Renal cortex interstitium (tissue), 15 donors: ENCODE results near the gene TSBP1. TPM values are rescaled to one million over a fixed set of nuclear protein-coding genes. Genes with fewer than 3 reads are reported as not detected.

Source experiments
- DNase-seq, 11 donors: peaks; one replicate each; pipeline ENCODE4 v3.0.0-alpha.2; 2013; ENCODE audit warnings: low read depth in 9 of 11, low spot score in 4 of 11; ENCODE audit errors: extremely low read depth in 1 of 11
- long read RNA-seq, 16 experiments: transcript quantifications; one replicate each; lab custom pipeline, GENCODE V29; 2026
- polyA plus RNA-seq, 3 donors: library from polyadenylated mRNA; unstranded; fragments of 120-200 nt; gene quantifications; one replicate each; pipeline ENCODE4 v1.2.1, GENCODE V29; 2013; ENCODE audit not compliant: insufficient read length in 3 of 3

The TSBP1 gene, protein sequence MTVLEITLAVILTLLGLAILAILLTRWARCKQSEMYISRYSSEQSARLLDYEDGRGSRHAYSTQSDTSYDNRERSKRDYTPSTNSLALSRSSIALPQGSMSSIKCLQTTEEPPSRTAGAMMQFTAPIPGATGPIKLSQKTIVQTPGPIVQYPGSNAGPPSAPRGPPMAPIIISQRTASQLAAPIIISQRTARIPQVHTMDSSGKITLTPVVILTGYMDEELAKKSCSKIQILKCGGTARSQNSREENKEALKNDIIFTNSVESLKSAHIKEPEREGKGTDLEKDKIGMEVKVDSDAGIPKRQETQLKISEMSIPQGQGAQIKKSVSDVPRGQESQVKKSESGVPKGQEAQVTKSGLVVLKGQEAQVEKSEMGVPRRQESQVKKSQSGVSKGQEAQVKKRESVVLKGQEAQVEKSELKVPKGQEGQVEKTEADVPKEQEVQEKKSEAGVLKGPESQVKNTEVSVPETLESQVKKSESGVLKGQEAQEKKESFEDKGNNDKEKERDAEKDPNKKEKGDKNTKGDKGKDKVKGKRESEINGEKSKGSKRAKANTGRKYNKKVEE
- under 1 TPM; 0.13 to 0.34 (median 0.20) TPM for polyA plus RNA-seq
- long read RNA-seq, donor 1, result 0 reads
- long read RNA-seq, donor 2, result 0 reads
- long read RNA-seq, donor 3, result 0 reads
- long read RNA-seq, donor 4, result 0 reads
- long read RNA-seq, donor 5, result 0 reads
- long read RNA-seq, donor 6, result 0 reads
- long read RNA-seq, donor 7, partial matches to known transcripts, result 16 of 16 reads
- long read RNA-seq, donor 7, other reads (novel, unspliced or antisense), result 0 of 16 reads
- long read RNA-seq, donor 8, result 0 reads
- long read RNA-seq, donor 9, result 0 reads
- long read RNA-seq, donor 10, result 0 reads
- long read RNA-seq, donor 11, result 0 reads
- long read RNA-seq, donor 12, result 0 reads
- long read RNA-seq, donor 13, result 0 reads
- long read RNA-seq, donor 14, result 0 reads
- long read RNA-seq, donor 15, result 0 reads
- long read RNA-seq, donor 16, result 0 reads

DNA sequence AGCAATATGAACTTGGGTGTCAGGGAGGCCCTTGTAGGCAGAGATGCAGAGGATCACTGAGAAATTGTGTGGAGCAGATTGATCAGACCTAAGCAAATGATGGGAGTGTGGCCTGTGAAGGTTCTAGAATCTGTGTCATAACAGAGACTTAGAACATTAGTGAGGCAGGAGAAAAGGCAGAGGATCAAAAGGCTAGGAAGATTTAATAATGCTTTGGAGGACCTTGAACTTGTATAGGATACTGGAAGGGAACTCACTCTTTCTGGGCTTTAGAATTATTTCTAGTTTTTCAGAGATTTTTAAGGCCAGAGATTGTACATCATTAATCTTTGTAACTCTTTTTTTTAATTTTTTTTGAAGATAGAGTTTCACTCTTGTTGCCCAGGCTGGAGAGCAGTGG is at the start of gene TSBP1:
Gene TSBP1, minus strand, starts transcription at position 101 of the 400 bp plus-strand sequence. CDS start 197 bp downstream, outside the sequence.
- DNase-seq, result no peak

DNA sequence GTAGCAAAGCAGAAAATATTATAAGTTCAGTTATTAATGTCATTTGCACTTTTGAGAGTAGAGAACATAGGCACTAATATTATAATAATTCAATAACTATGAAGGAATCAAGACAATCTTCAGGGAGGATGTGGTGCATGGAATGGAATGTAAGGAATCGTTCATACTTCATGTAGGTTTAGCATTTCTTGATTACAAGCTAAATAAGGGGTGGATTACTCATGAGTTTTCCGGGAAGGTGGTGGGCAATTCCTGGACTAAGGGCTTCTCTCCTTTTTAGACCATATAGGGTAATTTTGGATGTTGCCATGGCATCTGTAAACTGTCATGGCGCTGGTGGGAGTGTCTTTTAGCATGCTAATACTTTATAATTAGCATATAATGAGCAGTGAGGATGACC is 44.3 kb upstream of the TSBP1 start:
- DNase-seq, result no peak

DNA sequence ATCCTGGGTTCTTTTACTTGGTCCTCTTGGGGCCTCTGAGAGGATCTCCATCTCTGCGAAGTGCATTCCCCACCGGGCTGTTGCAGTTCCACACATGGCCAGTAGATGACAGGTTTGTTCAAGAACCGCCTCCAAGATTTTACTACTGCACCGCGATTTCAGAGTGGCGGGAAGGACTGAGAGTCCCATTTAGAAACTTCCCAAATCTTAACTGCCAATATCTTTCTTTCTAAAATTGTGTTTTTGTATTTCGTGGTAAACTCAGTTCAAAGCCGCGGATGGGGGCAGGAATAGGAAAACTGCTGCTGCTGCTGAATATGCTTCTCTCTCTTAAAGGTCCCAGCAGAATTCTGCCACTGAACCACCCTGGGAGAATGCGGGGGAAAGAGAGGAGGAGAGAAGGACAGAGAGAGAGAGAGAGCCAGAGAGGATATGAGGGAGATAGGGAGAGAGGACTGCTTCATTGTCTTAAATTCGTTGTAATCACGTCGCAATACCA is 43.9 kb upstream of the TSBP1 start:
- DNase-seq, result peak; percentile 48 to 78 (median 58)

DNA sequence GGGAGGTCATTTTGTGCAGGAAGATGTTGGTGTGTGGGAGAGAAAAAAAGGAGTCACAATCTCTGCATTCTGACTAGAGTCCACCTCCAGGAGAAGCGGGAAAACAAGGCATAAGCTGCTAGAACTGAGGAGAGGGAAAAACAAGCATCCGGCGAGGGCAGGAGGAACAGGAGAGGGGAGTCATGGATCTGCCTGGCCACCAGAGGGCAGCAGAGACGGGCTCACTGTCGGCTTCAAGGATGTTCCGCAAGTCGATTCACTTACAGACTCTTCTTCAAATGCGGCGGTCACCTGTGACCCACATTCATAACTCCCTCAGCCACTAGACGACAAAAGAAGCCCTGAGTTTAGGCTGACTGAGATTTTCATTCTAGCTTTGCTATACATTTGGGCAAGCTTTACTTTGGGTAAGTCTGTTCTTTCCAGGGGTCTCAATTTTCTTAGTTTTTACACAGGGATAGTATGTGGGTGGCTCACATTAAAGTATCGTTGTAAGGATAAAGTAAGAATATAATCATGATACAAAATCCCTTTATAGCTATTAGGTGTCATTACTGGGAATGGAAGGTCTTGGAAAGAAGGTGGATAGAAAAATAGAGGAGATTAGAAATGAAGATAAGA is 41.8 kb upstream of the TSBP1 start:
- DNase-seq, result peak in 10 of 11 donors; percentile 46 to 77 (median 70)

DNA sequence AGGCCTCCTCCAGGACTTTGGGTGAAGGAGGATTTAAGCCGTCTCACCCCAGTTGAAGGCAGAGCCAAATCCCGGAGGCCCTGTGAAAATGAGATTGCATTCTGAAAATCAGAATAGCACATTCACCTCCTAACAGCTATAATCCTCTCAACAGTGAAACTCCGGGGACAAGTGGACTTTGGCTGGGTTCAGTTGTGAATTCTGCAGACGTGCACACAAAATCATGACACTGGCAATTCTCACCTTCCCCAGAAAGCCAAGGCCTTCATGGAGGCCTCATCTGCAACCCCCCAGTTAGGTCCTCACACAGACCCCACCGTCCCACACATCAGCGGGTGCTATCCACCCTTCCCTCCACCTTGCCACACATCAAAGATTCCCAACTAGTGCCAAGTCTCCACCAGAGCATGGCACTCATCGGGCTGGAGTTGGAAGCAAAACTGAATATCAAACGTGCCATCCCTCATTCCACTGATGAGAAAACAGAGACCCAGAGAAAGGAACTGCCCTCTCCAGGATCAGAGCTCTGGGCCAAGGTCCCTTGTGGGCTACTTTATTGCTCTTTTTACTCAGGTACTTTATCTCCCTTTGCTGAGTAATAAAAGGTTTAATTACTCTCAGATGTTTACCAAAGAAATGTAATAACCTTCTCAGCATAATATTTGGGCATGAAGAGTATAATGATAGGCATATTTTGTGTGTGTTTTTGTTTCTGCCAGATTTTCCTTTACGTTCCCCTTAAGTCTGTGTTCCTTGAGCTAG is 40.0 kb upstream of the TSBP1 start:
- no peak for DNase-seq

DNA sequence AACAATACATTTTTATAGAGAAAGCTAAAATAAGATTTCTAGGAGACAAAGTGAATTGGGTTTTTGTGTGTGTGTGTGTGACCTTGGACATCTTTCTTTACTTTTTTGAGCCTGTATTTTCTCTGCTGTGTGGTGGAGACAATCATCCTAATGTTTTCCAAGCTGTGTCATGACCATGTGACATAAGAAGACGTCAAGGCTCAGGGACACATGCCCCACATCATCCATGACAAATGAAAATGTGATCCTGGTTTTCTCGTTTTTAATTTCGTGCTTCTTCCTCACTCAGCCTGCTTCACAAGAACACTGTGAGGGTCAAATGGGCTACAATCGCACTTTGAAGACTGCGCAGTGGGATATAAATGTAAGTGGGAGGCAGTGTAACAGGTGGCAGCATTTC is 39.2 kb upstream of the TSBP1 start:
- DNase-seq, result no peak

DNA sequence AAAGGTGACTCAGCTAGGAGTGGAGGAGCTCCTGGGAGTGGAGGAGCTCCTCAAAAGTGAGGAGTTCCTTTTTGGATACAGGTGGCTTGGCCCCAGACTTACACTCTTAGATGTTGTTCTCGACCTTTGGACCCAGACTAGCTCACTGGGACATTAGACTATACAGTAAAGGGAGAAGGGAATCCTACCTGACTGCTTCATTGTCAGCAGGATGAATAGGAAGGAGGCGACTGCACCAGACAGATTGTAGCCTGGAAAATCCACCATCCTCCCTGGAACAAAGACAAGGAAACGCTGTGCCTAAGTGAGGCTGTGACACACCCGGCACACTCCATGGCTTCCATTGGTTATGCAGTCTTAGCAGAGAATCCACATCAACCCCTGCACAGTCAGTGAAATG is 35.2 kb upstream of the TSBP1 start, which contains the start of gene BTNL2:
Gene BTNL2, minus strand, starts transcription at position 325 of the 400 bp plus-strand sequence. Its CDS starts 58 bp downstream, at position 267.
- no peak for DNase-seq

DNA sequence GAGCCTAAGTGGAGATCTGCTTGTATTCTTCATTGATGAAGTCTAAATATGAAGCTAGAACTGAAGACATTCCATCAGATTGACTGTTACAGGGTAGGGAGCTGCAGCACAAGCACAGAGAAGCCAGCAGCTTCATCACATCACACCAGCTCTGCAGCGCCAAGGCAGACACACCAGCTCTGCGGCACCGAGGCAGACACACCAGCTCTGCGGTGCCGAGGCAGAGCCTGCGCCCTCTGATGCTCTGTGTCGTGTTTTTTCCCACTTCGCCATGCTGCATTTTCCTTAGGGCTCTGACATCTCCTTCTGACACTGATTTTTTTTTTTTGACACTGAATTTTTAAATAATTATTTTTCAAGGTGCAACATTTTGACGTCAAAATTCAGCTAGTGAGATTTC is 34.5 kb upstream of the TSBP1 start:
- no peak for DNase-seq

DNA sequence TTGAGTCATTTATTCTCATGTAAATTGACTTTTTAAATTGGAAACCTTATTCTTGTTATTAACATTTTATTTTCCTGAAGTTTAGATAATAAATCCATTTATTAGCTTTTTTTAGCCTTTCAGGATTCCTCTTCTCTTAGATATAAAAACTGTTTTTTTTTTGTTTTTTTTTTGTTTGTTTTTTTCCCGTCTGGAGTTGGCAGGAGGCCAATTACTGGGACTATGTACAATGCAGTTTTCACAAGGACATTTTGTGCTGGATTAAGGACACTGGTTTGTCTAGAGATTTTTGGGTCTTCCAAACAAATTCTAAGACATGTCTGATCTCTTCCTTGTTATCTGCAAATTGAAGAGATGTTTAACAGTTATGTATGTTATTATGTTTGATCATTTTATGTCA is 34.0 kb upstream of the TSBP1 start:
- no peak for DNase-seq

DNA sequence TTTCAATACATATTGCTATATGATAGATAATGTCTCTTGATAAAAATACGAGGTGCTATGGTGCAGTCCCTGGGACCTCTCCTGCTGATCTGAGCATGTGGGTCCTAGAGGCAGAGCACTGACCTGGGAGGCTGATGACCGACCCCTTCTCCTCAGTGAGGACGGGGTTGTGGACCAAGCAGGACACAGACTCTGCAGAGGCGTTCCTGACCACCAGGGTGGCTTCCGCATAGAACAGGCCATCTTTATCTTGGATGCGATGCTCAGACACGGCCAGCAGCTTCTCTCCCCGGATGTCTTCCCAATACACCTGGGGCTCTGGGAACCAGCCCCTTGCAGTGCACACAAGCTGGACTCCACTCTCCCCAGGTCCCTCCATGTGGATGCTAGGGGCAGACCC is 31.1 kb upstream of the TSBP1 start:
- DNase-seq, result no peak

DNA sequence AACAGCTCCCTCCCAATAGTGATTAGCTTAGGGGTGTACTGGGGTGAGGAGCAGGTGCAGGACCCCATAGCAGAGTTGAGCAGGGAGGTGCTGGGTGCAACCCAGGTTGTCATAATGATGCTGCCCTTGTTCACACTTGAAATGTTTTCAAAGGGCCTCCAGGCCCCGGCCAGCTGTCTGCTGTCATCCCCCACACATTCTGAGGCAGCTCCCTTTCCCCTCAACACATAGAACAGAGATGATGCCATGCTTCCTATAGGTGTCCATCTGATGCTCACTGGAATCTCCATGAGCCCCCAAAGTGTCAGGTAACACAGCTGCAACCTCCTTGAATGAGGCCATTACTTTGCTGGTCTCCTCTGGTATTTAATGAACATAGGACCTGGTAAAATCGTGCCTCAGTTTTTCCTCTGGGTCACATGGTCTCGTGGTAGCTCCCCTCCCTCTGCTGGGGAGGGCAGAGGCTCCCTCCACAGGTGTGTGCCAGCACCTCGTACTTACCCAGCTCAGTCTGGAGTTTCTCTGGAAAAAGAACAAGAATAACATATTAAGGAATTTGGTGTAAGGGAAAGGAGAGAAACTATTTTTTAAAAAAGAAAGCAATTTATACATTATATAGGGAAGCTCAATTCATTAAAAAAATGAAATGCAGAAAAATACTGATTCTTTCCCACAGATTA is 29.7 kb upstream of the TSBP1 start:
- DNase-seq, result no peak

DNA sequence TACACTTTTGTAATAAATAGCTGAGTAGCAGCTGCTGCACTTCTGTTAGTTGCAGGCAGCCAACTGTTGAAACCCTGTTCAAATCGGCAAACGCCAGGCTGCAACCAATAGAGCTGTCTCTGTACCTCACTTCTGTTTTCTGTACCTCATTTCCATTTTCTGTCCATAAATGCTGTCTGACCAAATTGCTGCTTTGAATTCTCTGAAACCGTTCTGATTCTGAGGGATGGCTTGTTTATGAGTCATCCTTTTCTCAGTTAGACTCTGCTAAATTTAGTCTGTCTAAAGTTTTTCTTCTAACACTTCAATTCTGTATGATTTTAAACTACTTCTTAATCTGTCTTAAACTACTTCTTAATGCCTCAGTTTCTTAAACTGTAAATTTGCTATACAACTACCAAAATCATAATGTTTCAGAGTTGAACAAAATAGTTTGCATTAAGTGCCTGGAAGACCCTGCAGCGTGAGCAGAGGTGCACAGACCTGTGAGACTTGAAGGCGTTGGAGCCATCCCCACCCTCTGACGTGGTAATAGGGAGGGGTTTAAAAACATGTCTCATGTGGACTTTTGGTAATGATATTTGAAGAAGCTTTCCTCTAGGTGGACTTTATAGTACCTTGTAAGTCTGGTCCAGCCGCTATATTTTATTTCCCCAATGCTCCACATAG is 25.7 kb upstream of the TSBP1 start:
- DNase-seq, result no peak

DNA sequence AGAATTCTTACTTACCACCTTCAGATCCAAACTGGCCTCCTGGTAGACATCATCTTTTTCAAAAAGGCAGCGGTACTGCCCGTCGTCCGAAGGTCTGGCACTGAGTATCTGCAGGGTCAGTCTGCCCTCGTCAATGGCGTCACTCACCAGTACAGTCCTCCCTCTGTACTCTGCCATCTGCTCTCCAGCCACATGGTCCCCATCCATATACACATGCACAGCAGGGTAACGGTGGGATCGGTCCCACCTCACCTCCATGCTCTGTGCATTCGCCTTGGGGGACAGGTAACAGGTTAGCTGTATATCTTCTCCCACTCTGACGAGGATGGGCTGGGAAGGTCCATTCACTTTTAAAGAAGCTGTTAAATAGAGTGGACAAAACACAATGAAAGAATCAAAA is 24.3 kb upstream of the TSBP1 start:
- no peak for DNase-seq

DNA sequence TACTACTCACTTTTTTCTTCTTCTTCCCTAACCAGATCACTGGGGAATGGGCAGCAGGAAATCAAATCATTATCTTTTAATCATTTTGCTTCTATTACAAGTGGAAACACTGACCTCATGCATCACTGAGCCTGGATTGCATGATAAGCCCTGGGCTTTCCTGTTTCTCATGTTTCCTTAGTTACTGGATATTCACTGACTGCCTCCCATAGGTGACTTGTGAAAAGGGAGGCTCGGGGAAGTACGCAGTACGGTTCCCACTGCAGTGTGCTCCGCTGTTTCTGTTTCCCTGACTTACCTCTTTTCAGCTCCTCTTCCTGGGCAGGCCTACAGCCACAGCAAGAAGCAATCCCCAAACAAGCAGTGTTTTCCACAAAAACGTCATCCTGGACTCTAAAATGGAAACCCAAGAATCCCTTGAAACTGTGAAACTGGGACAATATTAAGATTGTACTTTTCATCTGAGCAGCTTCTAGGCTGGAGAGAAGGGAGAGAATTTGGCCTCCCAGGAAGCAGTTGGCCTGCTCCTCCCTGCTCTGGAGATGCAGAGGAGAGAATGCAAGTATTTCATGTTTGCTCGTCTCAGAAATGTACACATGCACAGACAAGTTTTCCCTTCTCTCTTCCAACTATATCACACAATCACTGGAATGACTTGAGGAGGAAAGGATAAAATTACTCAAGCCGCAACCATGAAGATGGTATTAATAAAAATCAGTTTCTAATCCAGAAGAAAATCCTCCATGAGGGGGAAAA is 22.1 kb upstream of the TSBP1 start:
- peak in 6 of 11 donors; percentile 34 to 67 (median 44) for DNase-seq

DNA sequence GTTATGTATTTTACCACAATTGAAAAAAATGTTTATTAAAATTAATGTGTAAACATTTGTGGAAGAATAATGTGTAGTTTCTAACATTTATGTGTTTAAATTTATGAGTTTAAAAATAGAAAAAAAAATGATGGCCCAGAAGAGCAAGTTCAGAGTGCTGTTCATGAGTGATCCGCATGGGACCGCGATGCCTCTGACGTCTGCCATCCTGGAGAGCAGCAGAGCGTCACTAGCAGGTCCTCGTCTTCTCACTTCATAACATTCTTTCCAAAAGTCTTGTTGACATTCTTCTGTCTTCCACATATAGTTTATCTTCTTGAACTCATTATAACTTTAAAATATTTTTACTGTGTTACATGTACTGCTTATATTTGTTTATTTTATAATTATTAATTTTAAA is 19.8 kb upstream of the TSBP1 start:
- DNase-seq, result no peak

DNA sequence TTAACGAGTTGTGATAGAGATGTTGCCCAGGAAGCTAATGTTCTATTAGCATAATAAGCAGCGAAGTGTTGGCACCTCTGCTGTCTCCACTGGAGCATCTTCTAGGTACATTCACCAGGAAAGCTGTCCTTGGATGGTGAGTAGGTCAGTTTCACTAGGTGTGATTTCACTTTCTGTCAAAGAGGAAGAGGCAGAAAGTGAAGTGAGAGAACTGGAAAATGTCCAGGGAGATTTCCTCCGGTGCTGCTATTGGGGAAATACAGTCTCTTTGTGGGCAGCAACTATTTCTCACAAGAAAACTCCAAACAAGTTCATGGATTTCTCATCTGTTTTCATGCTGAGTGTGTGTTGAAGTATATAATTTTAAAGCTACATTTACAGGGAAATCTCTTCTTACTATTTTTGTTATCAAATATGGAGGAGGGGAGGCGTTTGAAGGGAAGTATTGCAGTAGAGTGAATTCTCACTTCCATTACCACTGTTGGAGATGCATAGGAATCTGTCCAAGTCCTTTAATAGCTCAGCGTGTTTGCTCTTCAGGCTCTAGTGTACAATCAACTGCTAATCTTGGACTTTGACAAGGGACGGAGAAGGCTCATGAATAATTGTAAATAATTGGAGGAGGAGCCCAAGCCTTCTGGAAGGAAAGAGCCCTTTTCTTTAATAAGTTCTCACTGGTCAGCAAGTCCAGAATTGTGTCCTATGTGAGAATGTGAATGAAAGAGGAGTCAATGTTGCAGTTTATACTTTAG is 16.1 kb upstream of the TSBP1 start:
- no peak for DNase-seq
